Neural progenitor cell (in vitro differentiated cells): ENCODE results near the gene SARDH. TPM values are rescaled to one million over a fixed set of nuclear protein-coding genes. Genes with fewer than 3 reads are reported as not detected.

Experiments
- DNase-seq: peaks from one replicate; pipeline ENCODE4 v3.0.0-alpha.2; 2016; ENCODE audit warnings: low spot score
- H2AFZ ChIP-seq: fragments of 200-600 bp; sonication (generic); replicated peaks from 2 replicates; pipeline ENCODE4 v1.6.1; 2016; ENCODE audit warnings: antibody characterized with exemption
- H3F3A ChIP-seq: fragments of 200-600 bp; sonication (generic); 2 replicates; pipeline ENCODE4 v1.6.1; 2016; ENCODE audit warnings: antibody characterized with exemption, low read depth
- H3K27ac ChIP-seq: fragments of 200-600 bp; sonication (generic); 2 replicates; pipeline ENCODE4 v1.5.1; 2016; ENCODE audit warnings: mild to moderate bottlenecking
- H3K27me3 ChIP-seq: fragments of 200-600 bp; sonication (generic); 2 replicates; pipeline ENCODE4 v1.6.1; 2016; ENCODE audit warnings: mild to moderate bottlenecking, moderate library complexity
- H3K36me3 ChIP-seq: fragments of 200-600 bp; sonication (generic); 2 replicates; pipeline ENCODE4 v1.5.1; 2016
- H3K4me1 ChIP-seq: fragments of 200-600 bp; sonication (generic); 2 replicates; pipeline ENCODE4 v1.6.1; 2016; ENCODE audit warnings: mixed run types
- H3K4me2 ChIP-seq: fragments of 200-600 bp; sonication (generic); 2 replicates; pipeline ENCODE4 v1.6.1; 2016
- H3K4me3 ChIP-seq: fragments of 200-600 bp; sonication (generic); 2 replicates; pipeline ENCODE4 v1.5.1; 2016
- H3K79me2 ChIP-seq: fragments of 200-600 bp; sonication (generic); 2 replicates; pipeline ENCODE4 v1.6.1; 2016; ENCODE audit warnings: low read depth
- H3K9ac ChIP-seq: fragments of 200-600 bp; sonication (generic); 2 replicates; pipeline ENCODE4 v1.6.1; 2016
- H3K9me3 ChIP-seq: fragments of 200-600 bp; sonication (generic); 2 replicates; pipeline ENCODE4 v1.5.1; 2016; ENCODE audit warnings: low read depth
- H4K20me1 ChIP-seq: fragments of 200-600 bp; sonication (generic); 2 replicates; pipeline ENCODE4 v1.6.1; 2016; ENCODE audit warnings: low read depth
- H3K27ac Mint-ChIP-seq: 3 replicates; pipeline ENCODE4 v1.8.0; 2021; ENCODE audit warnings: mixed read lengths
- H3K27me3 Mint-ChIP-seq: 2 replicates; pipeline ENCODE4 v1.8.0; 2022; ENCODE audit warnings: low read depth, mild to moderate bottlenecking, inconsistent platforms, moderate library complexity, mixed read lengths; ENCODE audit not compliant: insufficient read depth
- H3K36me3 Mint-ChIP-seq: 3 replicates; pipeline ENCODE4 v1.8.0; 2021; ENCODE audit warnings: mixed read lengths
- H3K4me1 Mint-ChIP-seq: 3 replicates; pipeline ENCODE4 v1.8.0; 2021; ENCODE audit warnings: mixed read lengths
- H3K4me3 Mint-ChIP-seq: 3 replicates; pipeline ENCODE4 v1.8.0; 2021; ENCODE audit warnings: mild to moderate bottlenecking, moderate library complexity, mixed read lengths
- H3K9me3 Mint-ChIP-seq: 3 replicates; pipeline ENCODE4 v1.8.0; 2020; ENCODE audit warnings: mixed read lengths
- EZH2 ChIP-seq: fragments of 200-600 bp; sonication (generic); IDR thresholded peaks from 2 replicates; pipeline ENCODE4 v1.6.1; 2017; ENCODE audit warnings: antibody characterized with exemption, mild to moderate bottlenecking, moderate library complexity
- EZH2phosphoT487 ChIP-seq: fragments of 200-600 bp; sonication (generic); IDR thresholded peaks from 2 replicates; pipeline ENCODE4 v1.6.1; 2017; ENCODE audit warnings: antibody characterized with exemption
- total RNA-seq: library from RNA; depleted of rRNA; stranded (reverse); fragments of >200 nt; gene quantifications from 2 replicates; pipeline ENCODE4 v1.2.3, GENCODE V29; 2015; ENCODE audit warnings: low replicate concordance
- TF ChIP-seq, protein P1 (sequence below): fragments of 200-600 bp; sonication (generic); IDR thresholded peaks from 2 replicates; pipeline ENCODE4 v1.5.1; 2017; ENCODE audit warnings: antibody characterized with exemption, mild to moderate bottlenecking

Gene SARDH
- total RNA-seq, 1 donor from 2014 or later = 3.9 TPM

DNA sequence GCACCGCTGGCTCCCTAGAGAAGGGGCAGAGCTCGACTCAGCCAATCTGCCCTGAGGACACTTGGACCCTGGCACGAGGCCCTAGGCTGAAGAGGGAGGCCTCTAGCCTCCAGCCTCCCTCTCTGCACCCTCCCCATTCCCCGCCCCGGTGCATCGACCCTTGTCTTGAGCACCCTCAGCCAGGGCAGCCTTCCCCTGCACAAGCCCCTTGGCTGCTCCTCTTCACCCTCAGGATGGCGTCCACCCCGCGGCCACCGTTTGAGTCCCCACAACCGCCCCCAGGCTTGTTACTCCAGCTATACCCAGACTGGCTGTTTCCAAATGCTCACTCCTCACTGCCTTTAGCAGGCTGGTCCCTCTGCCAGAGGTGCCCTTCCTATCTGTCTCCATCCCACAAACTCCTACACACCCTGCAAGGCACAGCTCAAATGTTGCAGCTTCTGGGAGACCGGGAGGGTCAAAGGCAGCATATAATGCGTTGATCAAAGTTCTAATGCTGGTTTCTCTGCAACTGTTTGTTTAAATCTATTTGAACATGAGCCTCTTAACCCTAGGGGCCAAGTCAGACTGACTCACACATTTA is 122.5 kb downstream of the SARDH start:
- H3K9me3 ChIP-seq = no peaks in the 10 kb centered on the region
- TF ChIP-seq EZH2phosphoT487 = no peak
- TF ChIP-seq EZH2 = no peak
- TF ChIP-seq, protein P1, sequence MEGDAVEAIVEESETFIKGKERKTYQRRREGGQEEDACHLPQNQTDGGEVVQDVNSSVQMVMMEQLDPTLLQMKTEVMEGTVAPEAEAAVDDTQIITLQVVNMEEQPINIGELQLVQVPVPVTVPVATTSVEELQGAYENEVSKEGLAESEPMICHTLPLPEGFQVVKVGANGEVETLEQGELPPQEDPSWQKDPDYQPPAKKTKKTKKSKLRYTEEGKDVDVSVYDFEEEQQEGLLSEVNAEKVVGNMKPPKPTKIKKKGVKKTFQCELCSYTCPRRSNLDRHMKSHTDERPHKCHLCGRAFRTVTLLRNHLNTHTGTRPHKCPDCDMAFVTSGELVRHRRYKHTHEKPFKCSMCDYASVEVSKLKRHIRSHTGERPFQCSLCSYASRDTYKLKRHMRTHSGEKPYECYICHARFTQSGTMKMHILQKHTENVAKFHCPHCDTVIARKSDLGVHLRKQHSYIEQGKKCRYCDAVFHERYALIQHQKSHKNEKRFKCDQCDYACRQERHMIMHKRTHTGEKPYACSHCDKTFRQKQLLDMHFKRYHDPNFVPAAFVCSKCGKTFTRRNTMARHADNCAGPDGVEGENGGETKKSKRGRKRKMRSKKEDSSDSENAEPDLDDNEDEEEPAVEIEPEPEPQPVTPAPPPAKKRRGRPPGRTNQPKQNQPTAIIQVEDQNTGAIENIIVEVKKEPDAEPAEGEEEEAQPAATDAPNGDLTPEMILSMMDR = no peak
- no peaks in the 10 kb centered on the region for H3F3A ChIP-seq
- H3K27me3 Mint-ChIP-seq = peaks cover 35% of the 10 kb centered on the region
- H2AFZ ChIP-seq = no peak overlapping the region
- H3K79me2 ChIP-seq = no peaks in the 10 kb centered on the region
- H3K4me3 Mint-ChIP-seq = no peak overlapping the region
- H3K9ac ChIP-seq = no peak overlapping the region
- no peak overlapping the region for H3K4me2 ChIP-seq
- peaks cover 7% of the 10 kb centered on the region for H3K4me1 Mint-ChIP-seq
- no peaks in the 10 kb centered on the region for H3K36me3 ChIP-seq
- H3K27ac ChIP-seq = no peak overlapping the region
- no peak overlapping the region for H3K4me3 ChIP-seq
- H3K36me3 Mint-ChIP-seq = no peaks in the 10 kb centered on the region
- H3K27me3 ChIP-seq = peaks cover 45% of the 10 kb centered on the region
- no peak overlapping the region for H3K27ac Mint-ChIP-seq
- no peaks in the 10 kb centered on the region for H4K20me1 ChIP-seq
- DNase-seq = no peak
- no peaks in the 10 kb centered on the region for H3K4me1 ChIP-seq
- peaks cover 4% of the 10 kb centered on the region for H3K9me3 Mint-ChIP-seq

DNA sequence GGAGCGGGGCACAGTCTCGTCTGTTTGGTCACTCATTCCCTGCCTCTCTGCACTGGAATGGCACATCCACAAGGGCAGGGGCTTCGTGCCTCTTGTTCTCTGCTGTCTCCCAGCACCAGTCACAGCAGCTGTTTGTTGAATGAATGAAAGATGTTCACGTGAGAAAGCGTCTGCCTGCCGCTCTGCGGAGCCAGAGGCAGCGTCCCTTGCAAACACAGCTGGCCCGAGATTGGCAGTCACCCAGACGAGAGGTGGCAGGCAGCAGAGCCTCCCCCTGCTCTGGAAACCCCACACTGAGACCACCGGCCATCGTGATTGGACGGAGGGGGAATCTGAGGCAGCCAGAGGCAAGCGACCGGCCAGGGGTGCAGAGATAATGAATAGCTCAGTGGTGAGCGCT is 123.0 kb downstream of the SARDH start:
- H3K27ac Mint-ChIP-seq = no peak overlapping the region
- no peaks in the 10 kb centered on the region for H3K4me1 ChIP-seq
- no peak overlapping the region for H3K27ac ChIP-seq
- peaks cover 4% of the 10 kb centered on the region for H3K9me3 Mint-ChIP-seq
- no peak overlapping the region for H2AFZ ChIP-seq
- H3K9ac ChIP-seq = no peak overlapping the region
- H4K20me1 ChIP-seq = no peaks in the 10 kb centered on the region
- no peaks in the 10 kb centered on the region for H3K36me3 ChIP-seq
- no peak overlapping the region for H3K4me3 Mint-ChIP-seq
- H3K4me3 ChIP-seq = no peak overlapping the region
- H3F3A ChIP-seq = no peaks in the 10 kb centered on the region
- no peak overlapping the region for H3K4me2 ChIP-seq
- H3K27me3 ChIP-seq = peaks cover 49% of the 10 kb centered on the region
- TF ChIP-seq, protein P1 = no peak
- TF ChIP-seq EZH2phosphoT487 (no peak), EZH2 (no peak)
- no peaks in the 10 kb centered on the region for H3K36me3 Mint-ChIP-seq
- no peaks in the 10 kb centered on the region for H3K9me3 ChIP-seq
- H3K27me3 Mint-ChIP-seq = peaks cover 39% of the 10 kb centered on the region
- peaks cover 7% of the 10 kb centered on the region for H3K4me1 Mint-ChIP-seq
- H3K79me2 ChIP-seq = no peaks in the 10 kb centered on the region
- DNase-seq = no peak

DNA sequence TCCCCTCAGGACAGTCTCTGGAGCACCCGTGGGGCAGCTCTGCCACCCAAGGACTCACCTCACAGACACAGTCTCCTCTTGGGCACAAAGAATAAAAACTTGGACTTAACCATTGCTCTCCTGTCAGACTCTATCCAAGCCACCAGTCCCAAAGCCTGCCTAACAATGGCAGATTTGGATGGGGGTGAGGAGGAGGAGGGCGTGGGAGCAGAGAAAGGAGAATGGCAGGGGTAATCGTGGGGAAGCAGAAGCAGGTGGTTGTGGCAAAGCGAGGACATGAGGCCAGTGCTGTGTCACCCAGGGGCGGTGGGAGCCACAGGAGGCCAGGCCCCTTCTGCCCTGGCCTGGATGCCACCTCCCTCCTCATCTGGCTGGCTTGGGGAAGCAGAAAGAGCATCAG is 123.5 kb downstream of the SARDH start:
- H3K4me3 ChIP-seq = no peak overlapping the region
- peaks cover under 1% of the 10 kb centered on the region for H3F3A ChIP-seq
- Mint-ChIP-seq H3K36me3 (no peaks in the 10 kb centered on the region), H3K27ac (peak overlapping the region; percentile 23), H3K4me3 (no peak overlapping the region), H3K4me1 (peaks cover 7% of the 10 kb centered on the region), H3K27me3 (peaks cover 44% of the 10 kb centered on the region), H3K9me3 (peaks cover 4% of the 10 kb centered on the region)
- no peak overlapping the region for H2AFZ ChIP-seq
- no peak overlapping the region for H3K4me2 ChIP-seq
- no peak overlapping the region for H3K27ac ChIP-seq
- no peak for DNase-seq
- no peaks in the 10 kb centered on the region for H3K9me3 ChIP-seq
- peaks cover 49% of the 10 kb centered on the region for H3K27me3 ChIP-seq
- peaks cover under 1% of the 10 kb centered on the region for H3K4me1 ChIP-seq
- TF ChIP-seq, protein P1 = no peak
- TF ChIP-seq EZH2 (no peak), EZH2phosphoT487 (no peak)
- peaks cover 3% of the 10 kb centered on the region for H4K20me1 ChIP-seq
- H3K79me2 ChIP-seq = no peaks in the 10 kb centered on the region
- H3K36me3 ChIP-seq = no peaks in the 10 kb centered on the region
- no peak overlapping the region for H3K9ac ChIP-seq
